ENCODE results near the gene GCH1.
"Not testable (repeated sequence)": the region's sequence is repeated elsewhere in the genome, so short reads cannot be mapped to it uniquely, and the experiment has no call there.

- TF ChIP-seq EZH2phosphoT487, CTCF, EZH2 (IDR thresholded peaks at IDR 0.05): not testable (repeated sequence)
Measured at GRCh38 chr14:54897809-54898555, 4.6 kb downstream of the GCH1 start.
